Breast epithelium (tissue), 4 donors: ENCODE measurements around the gene RTBDN. TPM values are rescaled to one million over a fixed set of nuclear protein-coding genes. Genes with fewer than 3 reads are reported as not detected.

Experiments used
- DNase-seq, 2 donors: peaks; one replicate each; pipeline ENCODE4 v3.0.0-alpha.2; 2019; ENCODE audit warnings: low spot score in 2 of 2
- H3K27ac ChIP-seq, 2 donors: fragments of 200-600 bp; sonication (generic) in 1 of 2; one replicate each; pipeline ENCODE4 v1.5.1; 2016 to 2019; ENCODE audit warnings: mild to moderate bottlenecking in 1 of 2
- H3K27me3 ChIP-seq, 2 donors: fragments of 200-600 bp; sonication (generic) in 1 of 2; one replicate each; pipeline versions ENCODE4 v1.5.1 to v1.6.0; 2017 to 2019; ENCODE audit warnings: control low read depth in 1 of 2, mild to moderate bottlenecking in 1 of 2
- H3K36me3 ChIP-seq: fragments of 200-600 bp; one replicate; pipeline ENCODE4 v1.5.1; 2019
- H3K4me1 ChIP-seq, 2 donors: fragments of 200-600 bp; sonication (generic); one replicate each; pipeline ENCODE4 v1.5.1; 2016 to 2019; ENCODE audit warnings: control low read depth in 1 of 2
- H3K4me3 ChIP-seq, 3 donors: fragments of 200-600 bp; sonication (generic); 1 replicate in 2 of 3; 2 replicates in 1 of 3; pipeline ENCODE4 v1.5.1; 2016 to 2019; ENCODE audit warnings: mild to moderate bottlenecking in 3 of 3, moderate library complexity in 2 of 3
- H3K9me3 ChIP-seq, 2 donors: fragments of 200-600 bp; sonication (generic) in 1 of 2; one replicate each; pipeline ENCODE4 v1.5.1; 2016 to 2019; ENCODE audit warnings: control low read depth in 1 of 2
- CTCF ChIP-seq, 3 donors: fragments of 450-650 bp; IDR thresholded peaks; one replicate each; pipeline ENCODE4 v1.5.1; 2016 to 2017; ENCODE audit warnings: antibody characterized with exemption in 3 of 3, mild to moderate bottlenecking in 3 of 3, moderate library complexity in 3 of 3
- POLR2A ChIP-seq: fragments of 450-650 bp; IDR thresholded peaks from one replicate; pipeline ENCODE4 v1.6.1; 2016; ENCODE audit warnings: antibody characterized with exemption, mild to moderate bottlenecking, moderate library complexity
- POLR2AphosphoS5 ChIP-seq, 3 donors: sonication (generic); formaldehyde crosslinking; IDR thresholded peaks; one replicate each; pipeline ENCODE4 v1.6.1; 2017; ENCODE audit warnings: antibody characterized with exemption in 3 of 3
- intact Hi-C: fragments of 100-400 bp; cut with DNase I; formaldehyde crosslinking; loops from one replicate; pipeline ENCODE4 v1.15.1; 2023; ENCODE audit warnings: low total_unique reads
- total RNA-seq, 3 donors: library from RNA; depleted of rRNA; stranded (reverse); fragments of >200 nt; gene quantifications; one replicate each; pipeline ENCODE4 v1.1.0, GENCODE V29; 2016

Gene RTBDN
- not detected for total RNA-seq

- H3K4me3 ChIP-seq, result peak within 1 kb of the TSS; percentile 19 to 65 (median 43)
- TF ChIP-seq POLR2AphosphoS5 (IDR thresholded peaks at IDR 0.05) (no peak), CTCF (IDR thresholded peaks at IDR 0.05) (no peak), POLR2A (no peak)
- peaks cover 10% of the 10 kb centered on the region in 2 donors for H3K4me1 ChIP-seq
- no peaks in the 10 kb centered on the region for H3K36me3 ChIP-seq
- intact Hi-C loops, result no loop called here
- H3K9me3 ChIP-seq, result no peaks in the 10 kb centered on the region
- H3K27ac ChIP-seq, result no peak within 1 kb of the TSS
- no peak for DNase-seq
- peaks cover 18 to 95% of the 10 kb centered on the region in 2 donors for H3K27me3 ChIP-seq
Measured at GRCh38 chr19:12834566-12834943, at the start of gene RTBDN. Gene RTBDN, minus strand, starts transcription at chr19:12834579. Its CDS starts 4,600 bp downstream, at chr19:12829979.

GRCh38 chr19:12882589-12882988, 48.2 kb upstream of the RTBDN start:
- Histone ChIP-seq H3K9me3 (peaks cover 9 to 15% of the 10 kb centered on the region in 2 donors), H3K4me1 (no peaks in the 10 kb centered on the region), H3K4me3 (no peak overlapping the region), H3K36me3 (no peaks in the 10 kb centered on the region), H3K27ac (no peak overlapping the region), H3K27me3 (peaks cover 0 to 17% of the 10 kb centered on the region in 2 donors)
- TF ChIP-seq POLR2AphosphoS5 (IDR thresholded peaks at IDR 0.05) (no peak), POLR2A (no peak), CTCF (IDR thresholded peaks at IDR 0.05) (no peak)
- DNase-seq, result no peak
- intact Hi-C loops, result no loop called here

GRCh38 chr19:12881172-12881808, 46.9 kb upstream of the RTBDN start, which contains the start of gene DNASE2:
Gene DNASE2, minus strand, starts transcription at chr19:12881449. Its CDS starts 74 bp downstream, at chr19:12881375.
- Histone ChIP-seq H3K27me3 (peaks cover 0 to 17% of the 10 kb centered on the region in 2 donors), H3K36me3 (no peaks in the 10 kb centered on the region), H3K27ac (peak within 1 kb of the TSS; percentile 91 to 96), H3K4me1 (no peaks in the 10 kb centered on the region), H3K4me3 (peak within 1 kb of the TSS; percentile 66 to 83 (median 82)), H3K9me3 (peaks cover 9 to 15% of the 10 kb centered on the region in 2 donors)
- TF ChIP-seq POLR2AphosphoS5 (IDR thresholded peaks at IDR 0.05) (peak; percentile 51 to 81 (median 59)), POLR2A (peak; percentile 40), CTCF (IDR thresholded peaks at IDR 0.05) (no peak)
- intact Hi-C loops, result no loop called here
- peak; percentile 97 for DNase-seq

DNA sequence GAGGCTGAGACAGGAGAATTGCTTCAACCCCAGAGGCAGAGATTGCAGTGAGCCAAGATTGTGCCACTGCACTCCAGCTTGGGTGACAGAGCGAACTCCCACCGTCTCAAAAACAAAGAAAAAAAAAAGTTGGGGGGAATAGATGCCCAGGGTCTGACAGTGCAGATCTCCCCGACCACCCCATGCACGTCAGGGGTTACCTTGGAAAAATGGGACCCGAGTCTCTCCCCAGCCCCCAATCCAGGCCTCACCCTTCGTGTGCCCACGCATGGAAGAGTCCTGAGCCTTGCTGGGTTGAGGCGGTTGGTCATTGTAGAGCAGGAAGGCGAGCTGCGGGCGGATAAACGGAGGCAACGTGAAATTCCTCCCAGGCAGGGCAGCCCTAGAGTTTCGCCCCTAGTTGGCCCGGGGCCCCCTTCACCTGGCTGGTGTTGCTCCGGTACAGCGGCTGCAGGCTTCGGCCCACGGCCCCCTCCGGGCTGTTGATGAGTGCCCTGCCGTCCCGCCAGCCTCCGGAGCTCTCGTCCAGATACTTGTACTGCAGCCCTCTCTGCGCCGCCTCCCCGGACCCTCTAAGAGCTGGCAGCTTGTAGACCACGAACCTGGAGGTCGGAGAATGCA, 46.3 kb upstream of the RTBDN start:
- Histone ChIP-seq H3K36me3 (no peaks in the 10 kb centered on the region), H3K4me3 (peak overlapping the region; percentile 66 to 83 (median 82)), H3K27ac (peak overlapping the region; percentile 91 to 96), H3K9me3 (peaks cover 9 to 15% of the 10 kb centered on the region in 2 donors), H3K4me1 (no peaks in the 10 kb centered on the region), H3K27me3 (peaks cover 0 to 13% of the 10 kb centered on the region in 2 donors)
- TF ChIP-seq POLR2A, result no peak
- intact Hi-C loops, result no loop called here
- DNase-seq, result peak in 1 of 2 donors; percentile 53

DNA sequence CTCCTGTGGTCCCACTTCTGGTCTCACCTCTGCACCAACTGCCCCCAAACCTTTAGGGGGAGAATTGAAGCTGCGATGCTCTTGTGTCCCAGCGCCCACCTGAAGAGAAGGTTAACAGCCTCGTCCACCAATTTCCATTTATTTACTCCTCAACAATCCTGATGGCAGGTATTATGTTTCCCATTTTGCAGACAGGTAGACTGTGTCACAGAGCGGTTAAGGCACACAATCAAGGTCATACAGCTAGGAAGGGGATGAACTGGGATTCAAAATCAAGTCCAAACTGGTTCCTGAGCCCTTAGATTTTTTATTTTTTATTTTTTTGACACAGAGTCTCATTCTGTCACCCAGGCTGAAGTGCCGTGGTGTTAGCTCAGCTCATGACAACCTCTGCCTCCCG, 40.7 kb upstream of the RTBDN start:
- no peak overlapping the region for H3K4me3 ChIP-seq
- no peak for DNase-seq
- no peak overlapping the region for H3K27ac ChIP-seq
- H3K9me3 ChIP-seq, result no peaks in the 10 kb centered on the region
- no peaks in the 10 kb centered on the region for H3K27me3 ChIP-seq
- no peaks in the 10 kb centered on the region for H3K36me3 ChIP-seq
- no peaks in the 10 kb centered on the region for H3K4me1 ChIP-seq
- TF ChIP-seq CTCF (IDR thresholded peaks at IDR 0.05) (no peak), POLR2A (no peak), POLR2AphosphoS5 (IDR thresholded peaks at IDR 0.05) (no peak)
- intact Hi-C loops, result no loop called here
